Activated CD4-positive, alpha-beta T cell treated with anti-CD3 and anti-CD28 coated beads, Interleukin-2, amount 50 U/mL, for 24 hours (primary cell): Measurements from ENCODE around the gene SSPN.
A peak's percentile ranks its signal among the peaks of the same experiment; 100 is the strongest.

Experiments used
- DNase-seq, 2 donors: peaks; one replicate each; pipeline ENCODE4 v3.0.0-alpha.2; 2020; ENCODE audit warnings: low read depth in 1 of 2, low spot score in 1 of 2

The SSPN gene

GRCh38 chr12:26264215-26264838, 69.0 kb downstream of the SSPN start:
- DNase-seq, result no peak

- no peak for DNase-seq
These were observed 70.2 kb downstream of the SSPN start for GRCh38 chr12:26265606-26266005.

- no peak for DNase-seq
These were observed 71.5 kb downstream of the SSPN start for GRCh38 chr12:26266881-26267280.

- no peak for DNase-seq
These were observed 73.6 kb downstream of the SSPN start for GRCh38 chr12:26268841-26269561.

GRCh38 chr12:26269562-26270284, 74.3 kb downstream of the SSPN start:
- no peak for DNase-seq

- DNase-seq, result no peak
These were observed 75.7 kb downstream of the SSPN start for GRCh38 chr12:26271024-26271423.

GRCh38 chr12:26271889-26272492, 76.6 kb downstream of the SSPN start:
- no peak for DNase-seq

GRCh38 chr12:26272851-26273250, 77.5 kb downstream of the SSPN start:
- no peak for DNase-seq

- no peak for DNase-seq
These were observed 78.4 kb downstream of the SSPN start for GRCh38 chr12:26273811-26274210.

- peak in 1 of 2 donors; percentile 32 for DNase-seq
These were observed 79.3 kb downstream of the SSPN start for GRCh38 chr12:26274441-26275312.

GRCh38 chr12:26275313-26276131, 80.1 kb downstream of the SSPN start:
- DNase-seq, result no peak

- DNase-seq, result no peak
These were observed 81.3 kb downstream of the SSPN start for GRCh38 chr12:26276709-26277108.

- no peak for DNase-seq
These were observed 82.3 kb downstream of the SSPN start for GRCh38 chr12:26277506-26278246.

- DNase-seq, result no peak
These were observed 82.9 kb downstream of the SSPN start for GRCh38 chr12:26278266-26278665.

- DNase-seq, result no peak
These were observed 83.3 kb downstream of the SSPN start for GRCh38 chr12:26278666-26279065.

GRCh38 chr12:26279091-26279490, 83.7 kb downstream of the SSPN start:
- DNase-seq, result no peak

GRCh38 chr12:26279908-26280307, 84.5 kb downstream of the SSPN start:
- DNase-seq, result no peak

- no peak for DNase-seq
These were observed 85.5 kb downstream of the SSPN start for GRCh38 chr12:26280869-26281268.

- no peak for DNase-seq
These were observed 85.9 kb downstream of the SSPN start for GRCh38 chr12:26281320-26281719.
